ENCODE results near the gene SUN3. TPM values are rescaled to one million over a fixed set of nuclear protein-coding genes. Genes with fewer than 3 reads are reported as not detected.

The SUN3 gene
- total RNA-seq, 1 experiment from 2014 or later: not detected

DNA sequence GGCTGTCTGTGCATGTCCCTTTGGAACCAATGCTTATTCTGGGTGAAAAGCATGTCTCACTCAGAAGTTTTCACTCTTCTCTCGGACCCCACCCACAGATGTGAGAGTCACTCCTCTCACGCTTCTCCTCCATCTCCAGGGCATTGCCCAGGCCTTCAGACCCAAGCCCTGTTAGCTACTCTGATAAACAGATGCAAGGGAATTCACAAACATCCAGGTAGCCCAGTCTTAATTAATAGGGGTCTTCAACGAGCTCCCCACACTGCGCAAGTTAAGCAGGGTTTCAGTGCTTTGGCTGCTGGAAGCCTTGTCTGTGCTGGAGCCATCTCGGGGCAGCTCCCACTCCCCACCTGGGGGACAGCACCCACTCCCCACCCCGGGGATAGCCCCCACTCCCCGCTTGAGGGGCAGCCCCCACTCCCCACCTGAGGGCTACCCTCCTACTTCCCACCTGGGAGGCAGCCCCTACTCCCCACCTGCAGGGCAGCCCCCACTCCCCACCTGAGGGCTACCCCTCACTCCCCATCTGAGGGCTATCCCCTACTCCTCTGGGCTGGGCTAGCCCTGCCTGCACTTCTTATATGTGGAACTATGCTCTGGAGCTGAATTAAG lies 89.4 kb downstream of the SUN3 start:
- no peaks in the 10 kb centered on the region for H3K79me2 ChIP-seq (ENCODE audit: insufficient read depth, low read length)
- no peaks in the 10 kb centered on the region for H3K23me2 ChIP-seq (ENCODE audit: insufficient read length, low read depth, low read length, poor library complexity, severe bottlenecking)
- H2BK20ac ChIP-seq (ENCODE audit: low read depth, low read length, poor library complexity, severe bottlenecking): no peak overlapping the region
- H3K4me2 ChIP-seq (ENCODE audit: insufficient read depth, insufficient read length, low read length): no peak overlapping the region
- DNase-seq: no peak
- no peak overlapping the region for H2AFZ ChIP-seq (ENCODE audit: low read length)
- Mint-ChIP-seq H3K9me3 (no peaks in the 10 kb centered on the region), H3K27ac (no peak overlapping the region; a peak in 1 of 7 replicates), H3K36me3 (ENCODE audit: insufficient read depth in 1 of 3, low read depth in 3 of 3) (no peaks in the 10 kb centered on the region), H3K4me1 (peaks cover 46 to 57% of the 10 kb centered on the region in 2 experiments), H3K4me3 (no peak overlapping the region), H3K27me3 (ENCODE audit: low read depth) (no peaks in the 10 kb centered on the region; the same call in 1 of the 2 replicates)
- WGBS (ENCODE audit: extremely low coverage, insufficient read length, low lambda C conversion rate): no CpG with 5 or more reads among the region's 7 CpGs
- H3K23ac ChIP-seq (ENCODE audit: insufficient read length, low read depth, low read length): no peak overlapping the region
- H3K14ac ChIP-seq (ENCODE audit: insufficient read depth, low read length): no peak overlapping the region
- H3K9ac ChIP-seq (ENCODE audit: extremely low read depth, insufficient read length, low read length): no peak overlapping the region
- no peak overlapping the region for H4K5ac ChIP-seq (ENCODE audit: insufficient read length, low read depth, low read length)
- H3K18ac ChIP-seq (ENCODE audit: insufficient read length, low read depth, low read length): no peak overlapping the region
- no peak overlapping the region for H2AK5ac ChIP-seq (ENCODE audit: insufficient read length, low read length)
- H3K27ac ChIP-seq (ENCODE audit: insufficient read length, low read depth, low read length): no peak overlapping the region
- no peak overlapping the region for H4K8ac ChIP-seq (replicated peaks; ENCODE audit: insufficient read length, low read depth, low read length)
- H3K4ac ChIP-seq (ENCODE audit: low read depth, low read length): no peak overlapping the region
- no peaks in the 10 kb centered on the region for H3K9me3 ChIP-seq (ENCODE audit: control insufficient read depth, low read depth, low read length)
- H4K20me1 ChIP-seq (ENCODE audit: control insufficient read depth, insufficient read depth, insufficient read length): no peaks in the 10 kb centered on the region
- TF ChIP-seq CTCF (conservative IDR thresholded peaks at IDR 0.05): no peak
- no peak overlapping the region for H3T11ph ChIP-seq (ENCODE audit: low read length)
- H3K56ac ChIP-seq (ENCODE audit: insufficient read length, low read depth, low read length): no peak overlapping the region
- H3K79me1 ChIP-seq (ENCODE audit: insufficient read depth, low read depth, low read length, poor library complexity, severe bottlenecking): no peaks in the 10 kb centered on the region
- no peak overlapping the region for H2BK15ac ChIP-seq (ENCODE audit: low read depth, low read length)
- H3K27me3 ChIP-seq (ENCODE audit: insufficient read depth, low read length): no peaks in the 10 kb centered on the region
- peaks cover 8% of the 10 kb centered on the region; the same call in 1 of the 2 replicates for H3K4me1 ChIP-seq (ENCODE audit: insufficient read depth, low read length)
- H2BK120ac ChIP-seq (ENCODE audit: low read depth, low read length, poor library complexity, severe bottlenecking): no peak overlapping the region
- no peak overlapping the region for H4K91ac ChIP-seq (ENCODE audit: insufficient read length, low read depth, low read length)
- no peak overlapping the region for H2BK12ac ChIP-seq (ENCODE audit: insufficient read length, low read depth, low read length)
- H2BK5ac ChIP-seq (ENCODE audit: insufficient read length, low read length): no peak overlapping the region
